ENCODE data around the gene PIK3CD. TPM values are rescaled to one million over a fixed set of nuclear protein-coding genes. Genes with fewer than 3 reads are reported as not detected.
"Not testable (repeated sequence)": the region's sequence is repeated elsewhere in the genome, so short reads cannot be mapped to it uniquely, and the experiment has no call there.

PIK3CD gene
- polyA plus RNA-seq, 4 donors = 1.8 to 16.8 (median 3.6) TPM

DNA sequence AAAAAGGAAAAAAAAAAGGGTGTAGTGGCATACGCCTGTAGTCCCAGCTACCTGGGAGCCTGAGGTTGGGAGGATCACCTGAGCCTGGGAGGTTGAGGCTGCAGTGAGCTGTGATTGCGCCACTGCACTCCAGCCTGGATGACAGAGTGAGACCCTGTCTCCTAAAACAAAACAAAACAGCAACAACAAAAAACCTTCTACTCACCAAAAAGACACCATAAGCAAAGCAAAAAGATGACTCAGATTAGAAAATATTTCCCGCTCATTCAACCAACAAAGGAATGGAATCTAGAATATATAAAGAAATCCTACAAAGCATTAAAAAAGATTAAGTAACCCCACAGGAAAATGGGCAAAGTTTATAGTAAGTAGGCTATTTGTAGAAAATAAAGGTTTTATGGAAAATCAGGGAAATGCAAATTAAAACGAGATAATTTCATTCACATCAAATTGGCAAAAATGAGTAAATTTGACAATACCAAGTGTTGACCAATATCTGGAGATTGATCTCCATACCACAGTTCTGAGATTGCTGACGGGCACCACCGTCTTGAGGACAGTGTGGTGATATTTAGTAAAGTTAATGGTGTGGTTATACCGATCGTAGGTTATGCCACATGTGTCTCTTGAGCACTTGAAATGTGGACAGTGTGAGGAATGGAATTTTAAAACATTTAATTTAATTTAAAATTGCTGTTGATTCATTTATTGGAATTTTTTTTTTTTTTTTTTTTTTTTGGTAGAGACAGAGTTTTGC lies 54.0 kb downstream of the PIK3CD start:
- 88 to 92% (median 91%) methylated on average over 8 of the region's 8 CpGs for WGBS, 3 donors
- Histone ChIP-seq H3K27me3 (ENCODE audit: control insufficient read depth in 3 of 3, insufficient read depth in 3 of 3, low read length in 3 of 3) (no peaks in the 10 kb centered on the region), H3K4me3 (ENCODE audit: low read depth in 1 of 3, low read length in 3 of 3) (no peak overlapping the region), H3K27ac (ENCODE audit: low read depth in 1 of 3, low read length in 2 of 3) (no peak overlapping the region), H3K36me3 (ENCODE audit: control insufficient read depth in 3 of 3, insufficient read depth in 2 of 3, low read depth in 1 of 3, low read length in 3 of 3) (peaks cover 0 to 6% (median 0%) of the 10 kb centered on the region in 3 donors), H3K9me3 (ENCODE audit: control insufficient read depth in 2 of 2, insufficient read depth in 1 of 2, low read depth in 1 of 2, low read length in 1 of 2) (peaks cover 0 to 4% of the 10 kb centered on the region in 2 donors), H3K4me1 (ENCODE audit: control insufficient read depth in 3 of 3, insufficient read depth in 2 of 3, low read depth in 1 of 3, low read length in 2 of 3) (no peaks in the 10 kb centered on the region)
- DNase-seq = no peak
- FAIRE-seq = no peak

DNA sequence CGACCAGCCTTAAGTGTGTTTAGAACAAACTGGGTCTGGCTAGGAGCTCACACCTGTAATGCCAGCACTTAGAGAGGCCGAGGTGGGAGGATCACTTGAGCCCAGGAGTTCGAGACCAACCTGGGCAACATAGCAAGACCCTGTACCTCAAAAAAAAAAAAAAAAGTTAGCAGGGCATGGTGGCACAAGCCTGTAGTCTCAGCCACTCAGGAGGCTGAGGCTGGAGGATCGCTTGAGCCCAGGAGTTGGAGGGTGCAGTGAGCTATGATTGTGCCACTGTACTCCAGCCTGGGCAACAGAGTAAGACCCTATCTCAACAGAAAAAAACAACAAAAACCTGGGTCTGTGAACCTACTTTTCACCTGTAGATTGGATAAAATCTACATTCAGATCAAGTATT lies 54.6 kb downstream of the PIK3CD start:
- H3K27me3 ChIP-seq (ENCODE audit: control insufficient read depth in 3 of 3, insufficient read depth in 3 of 3, low read length in 3 of 3) = no peaks in the 10 kb centered on the region
- peaks cover 0 to 6% (median 0%) of the 10 kb centered on the region in 3 donors for H3K36me3 ChIP-seq (ENCODE audit: control insufficient read depth in 3 of 3, insufficient read depth in 2 of 3, low read depth in 1 of 3, low read length in 3 of 3)
- FAIRE-seq (no peak), DNase-seq (no peak)
- peaks cover 0 to 4% of the 10 kb centered on the region in 2 donors for H3K9me3 ChIP-seq (ENCODE audit: control insufficient read depth in 2 of 2, insufficient read depth in 1 of 2, low read depth in 1 of 2, low read length in 1 of 2)
- WGBS, 3 donors = 93 to 95% (median 95%) methylated on average over 4 of the region's 4 CpGs
- no peaks in the 10 kb centered on the region for H3K4me1 ChIP-seq (ENCODE audit: control insufficient read depth in 3 of 3, insufficient read depth in 2 of 3, low read depth in 1 of 3, low read length in 2 of 3)
- H3K4me3 ChIP-seq (ENCODE audit: low read depth in 1 of 3, low read length in 3 of 3) = no peak overlapping the region
- H3K27ac ChIP-seq (ENCODE audit: low read depth in 1 of 3, low read length in 2 of 3) = no peak overlapping the region

DNA sequence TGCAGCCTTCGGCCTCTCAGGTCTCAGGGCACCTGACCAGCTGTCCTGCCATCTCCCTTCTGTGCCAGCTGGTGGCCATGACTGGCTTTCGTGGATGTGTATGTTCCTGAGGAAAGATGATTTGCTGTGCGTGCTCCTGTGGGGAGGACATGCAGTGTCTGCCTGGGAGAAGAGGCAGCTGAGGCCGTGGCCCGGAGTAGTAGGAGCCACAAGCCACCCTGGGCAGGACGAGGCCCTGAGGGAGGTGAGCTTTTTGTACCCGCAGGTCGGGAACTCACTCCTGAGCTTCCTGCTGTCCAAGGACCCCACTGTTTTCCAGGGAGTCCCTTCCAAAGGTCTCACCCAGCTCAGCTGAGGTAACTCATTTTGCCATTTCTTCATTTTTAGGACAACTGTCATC lies 58.5 kb downstream of the PIK3CD start:
- FAIRE-seq (no peak), DNase-seq (no peak)
- 90 to 94% (median 92%) methylated on average over 8 of the region's 8 CpGs for WGBS, 3 donors
- Histone ChIP-seq H3K36me3 (ENCODE audit: control insufficient read depth in 3 of 3, insufficient read depth in 2 of 3, low read depth in 1 of 3, low read length in 3 of 3) (peaks cover 0 to 8% (median 0%) of the 10 kb centered on the region in 3 donors), H3K9me3 (ENCODE audit: control insufficient read depth in 2 of 2, insufficient read depth in 1 of 2, low read depth in 1 of 2, low read length in 1 of 2) (no peaks in the 10 kb centered on the region), H3K27ac (ENCODE audit: low read depth in 1 of 3, low read length in 2 of 3) (no peak overlapping the region), H3K27me3 (ENCODE audit: control insufficient read depth in 3 of 3, insufficient read depth in 3 of 3, low read length in 3 of 3) (no peaks in the 10 kb centered on the region), H3K4me1 (ENCODE audit: control insufficient read depth in 3 of 3, insufficient read depth in 2 of 3, low read depth in 1 of 3, low read length in 2 of 3) (no peaks in the 10 kb centered on the region), H3K4me3 (ENCODE audit: low read depth in 1 of 3, low read length in 3 of 3) (no peak overlapping the region)

DNA sequence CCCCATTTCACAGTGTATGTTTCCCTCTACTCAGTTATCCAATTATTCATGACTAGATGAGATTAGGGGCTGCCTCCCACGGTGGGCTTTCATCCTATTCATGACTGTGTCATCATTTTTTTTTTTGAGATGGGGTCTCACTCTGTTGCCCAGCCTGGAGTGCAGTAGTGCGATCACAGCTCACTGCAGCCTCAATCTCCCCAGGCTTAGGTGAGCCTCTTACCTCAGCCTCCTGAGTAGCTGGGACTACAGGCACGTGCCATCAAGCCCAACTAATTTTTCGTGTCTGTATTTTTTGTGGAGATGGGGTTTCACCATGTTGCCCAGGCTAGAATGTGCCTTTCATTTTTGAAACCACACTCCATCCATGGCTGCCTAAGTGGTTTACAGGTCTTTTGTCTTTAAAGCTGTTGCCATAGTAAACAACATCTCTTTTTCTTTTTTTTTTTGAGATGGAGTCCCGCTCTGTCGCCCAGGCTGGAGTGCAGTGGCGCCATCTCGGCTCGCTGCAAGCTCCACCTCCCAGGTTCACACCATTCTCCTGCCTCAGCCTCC lies 60.0 kb downstream of the PIK3CD start:
- H3K9me3 ChIP-seq (ENCODE audit: control insufficient read depth in 2 of 2, insufficient read depth in 1 of 2, low read depth in 1 of 2, low read length in 1 of 2) = no peaks in the 10 kb centered on the region
- H3K36me3 ChIP-seq (ENCODE audit: control insufficient read depth in 3 of 3, insufficient read depth in 2 of 3, low read depth in 1 of 3, low read length in 3 of 3) = peaks cover 0 to 23% (median 0%) of the 10 kb centered on the region in 3 donors
- no peak overlapping the region for H3K4me3 ChIP-seq (ENCODE audit: low read depth in 1 of 3, low read length in 3 of 3)
- 82 to 89% (median 87%) methylated on average over 9 of the region's 9 CpGs for WGBS, 3 donors
- DNase-seq (no peak), FAIRE-seq (no peak)
- no peaks in the 10 kb centered on the region for H3K27me3 ChIP-seq (ENCODE audit: control insufficient read depth in 3 of 3, insufficient read depth in 3 of 3, low read length in 3 of 3)
- no peaks in the 10 kb centered on the region for H3K4me1 ChIP-seq (ENCODE audit: control insufficient read depth in 3 of 3, insufficient read depth in 2 of 3, low read depth in 1 of 3, low read length in 2 of 3)
- H3K27ac ChIP-seq (ENCODE audit: low read depth in 1 of 3, low read length in 2 of 3) = no peak overlapping the region

DNA sequence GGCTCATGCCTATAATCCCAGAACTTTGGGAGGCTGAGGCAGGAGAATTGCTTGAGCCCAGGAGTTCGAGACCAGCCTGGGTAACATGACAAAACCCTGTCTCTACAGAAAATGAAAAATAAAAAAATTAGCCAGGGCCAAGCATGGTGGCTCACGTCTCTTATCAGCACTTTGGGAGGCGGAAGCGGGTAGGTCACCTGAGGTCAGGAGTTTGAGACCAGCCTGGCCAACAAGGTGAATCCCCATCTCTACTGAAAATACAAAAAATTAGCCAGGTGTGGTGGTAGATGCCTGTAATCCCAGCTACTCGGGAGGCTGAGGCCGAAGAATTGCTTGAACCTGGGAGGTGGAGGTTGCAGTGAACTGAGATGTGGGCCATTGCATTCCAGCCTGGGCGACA lies 61.2 kb downstream of the PIK3CD start:
- WGBS, 3 donors = 90 to 96% (median 90%) methylated on average over 7 of the region's 7 CpGs
- not testable (repeated sequence) for H3K9me3 ChIP-seq (ENCODE audit: control insufficient read depth in 2 of 2, insufficient read depth in 1 of 2, low read depth in 1 of 2, low read length in 1 of 2); H3K27ac ChIP-seq (ENCODE audit: low read depth in 1 of 3, low read length in 2 of 3); H3K4me1 ChIP-seq (ENCODE audit: control insufficient read depth in 3 of 3, insufficient read depth in 2 of 3, low read depth in 1 of 3, low read length in 2 of 3); H3K4me3 ChIP-seq (ENCODE audit: low read depth in 1 of 3, low read length in 3 of 3); DNase-seq; FAIRE-seq; H3K27me3 ChIP-seq (ENCODE audit: control insufficient read depth in 3 of 3, insufficient read depth in 3 of 3, low read length in 3 of 3)
- peaks cover 0 to 24% (median 0%) of the 10 kb centered on the region in 3 donors for H3K36me3 ChIP-seq (ENCODE audit: control insufficient read depth in 3 of 3, insufficient read depth in 2 of 3, low read depth in 1 of 3, low read length in 3 of 3)

DNA sequence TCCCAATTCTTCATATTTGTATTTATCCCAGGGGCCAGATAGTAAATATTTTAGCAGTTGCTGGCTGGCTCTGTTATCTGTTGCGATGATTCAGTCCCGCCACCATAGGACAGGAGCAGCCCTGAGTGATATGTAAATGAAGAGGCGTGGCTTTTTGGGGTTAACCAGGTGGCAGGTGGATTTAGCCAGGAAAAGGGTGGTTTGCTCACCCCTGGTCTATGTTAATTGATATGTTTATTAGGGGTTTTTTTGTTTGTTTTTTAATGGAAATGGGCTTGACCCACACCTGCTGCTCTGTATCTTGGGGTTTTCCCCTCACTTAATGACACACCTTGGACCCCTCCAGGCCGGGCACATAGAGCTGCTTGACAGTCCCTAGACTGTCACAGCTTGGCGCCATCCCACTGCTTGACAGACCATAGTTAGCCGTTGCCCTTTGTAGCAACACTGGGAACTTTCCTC lies 62.8 kb downstream of the PIK3CD start:
- peaks cover 0 to 17% (median 0%) of the 10 kb centered on the region in 3 donors for H3K4me1 ChIP-seq (ENCODE audit: control insufficient read depth in 3 of 3, insufficient read depth in 2 of 3, low read depth in 1 of 3, low read length in 2 of 3)
- DNase-seq (no peak), FAIRE-seq (no peak)
- H3K9me3 ChIP-seq (ENCODE audit: control insufficient read depth in 2 of 2, insufficient read depth in 1 of 2, low read depth in 1 of 2, low read length in 1 of 2) = no peaks in the 10 kb centered on the region
- H3K27me3 ChIP-seq (ENCODE audit: control insufficient read depth in 3 of 3, insufficient read depth in 3 of 3, low read length in 3 of 3) = no peaks in the 10 kb centered on the region
- no peak overlapping the region for H3K27ac ChIP-seq (ENCODE audit: low read depth in 1 of 3, low read length in 2 of 3)
- WGBS, 3 donors = 44 to 50% (median 47%) methylated on average over 6 of the region's 6 CpGs
- peaks cover 0 to 36% (median 0%) of the 10 kb centered on the region in 3 donors for H3K36me3 ChIP-seq (ENCODE audit: control insufficient read depth in 3 of 3, insufficient read depth in 2 of 3, low read depth in 1 of 3, low read length in 3 of 3)
- no peak overlapping the region for H3K4me3 ChIP-seq (ENCODE audit: low read depth in 1 of 3, low read length in 3 of 3)

DNA sequence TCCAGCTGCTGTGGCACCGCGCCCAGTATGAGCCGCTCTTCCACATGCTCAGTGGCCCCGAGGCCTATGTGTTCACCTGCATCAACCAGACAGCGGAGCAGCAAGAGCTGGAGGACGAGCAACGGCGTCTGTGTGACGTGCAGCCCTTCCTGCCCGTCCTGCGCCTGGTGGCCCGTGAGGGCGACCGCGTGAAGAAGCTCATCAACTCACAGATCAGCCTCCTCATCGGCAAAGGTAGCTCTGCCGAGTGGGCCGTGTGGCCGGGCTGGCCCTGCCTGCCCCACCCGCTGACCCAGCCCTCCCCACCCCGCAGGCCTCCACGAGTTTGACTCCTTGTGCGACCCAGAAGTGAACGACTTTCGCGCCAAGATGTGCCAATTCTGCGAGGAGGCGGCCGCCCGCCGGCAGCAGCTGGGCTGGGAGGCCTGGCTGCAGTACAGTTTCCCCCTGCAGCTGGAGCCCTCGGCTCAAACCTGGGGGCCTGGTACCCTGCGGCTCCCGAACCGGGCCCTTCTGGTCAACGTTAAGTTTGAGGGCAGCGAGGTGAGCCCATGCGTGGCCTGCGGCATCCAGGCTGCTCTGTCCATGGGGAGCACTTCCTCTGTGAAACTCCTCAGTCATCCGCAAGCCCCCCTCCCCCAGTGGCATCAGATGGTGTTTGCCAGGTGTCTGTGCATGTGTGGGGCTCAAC lies 64.2 kb downstream of the PIK3CD start:
- WGBS, 3 donors = 78 to 84% (median 81%) methylated on average over 37 to 40 of the region's 40 CpGs
- DNase-seq = peak in 1 of 2 donors; percentile 26
- Histone ChIP-seq H3K27me3 (ENCODE audit: control insufficient read depth in 3 of 3, insufficient read depth in 3 of 3, low read length in 3 of 3) (no peaks in the 10 kb centered on the region), H3K27ac (ENCODE audit: low read depth in 1 of 3, low read length in 2 of 3) (peak overlapping the region in 2 of 3 donors; percentile 14 to 75), H3K36me3 (ENCODE audit: control insufficient read depth in 3 of 3, insufficient read depth in 2 of 3, low read depth in 1 of 3, low read length in 3 of 3) (peaks cover 0 to 43% (median 0%) of the 10 kb centered on the region in 3 donors), H3K4me1 (ENCODE audit: control insufficient read depth in 3 of 3, insufficient read depth in 2 of 3, low read depth in 1 of 3, low read length in 2 of 3) (peaks cover 0 to 17% (median 0%) of the 10 kb centered on the region in 3 donors), H3K9me3 (ENCODE audit: control insufficient read depth in 2 of 2, insufficient read depth in 1 of 2, low read depth in 1 of 2, low read length in 1 of 2) (no peaks in the 10 kb centered on the region), H3K4me3 (ENCODE audit: low read depth in 1 of 3, low read length in 3 of 3) (peak overlapping the region in 1 of 3 donors; percentile 35)
- FAIRE-seq = no peak

DNA sequence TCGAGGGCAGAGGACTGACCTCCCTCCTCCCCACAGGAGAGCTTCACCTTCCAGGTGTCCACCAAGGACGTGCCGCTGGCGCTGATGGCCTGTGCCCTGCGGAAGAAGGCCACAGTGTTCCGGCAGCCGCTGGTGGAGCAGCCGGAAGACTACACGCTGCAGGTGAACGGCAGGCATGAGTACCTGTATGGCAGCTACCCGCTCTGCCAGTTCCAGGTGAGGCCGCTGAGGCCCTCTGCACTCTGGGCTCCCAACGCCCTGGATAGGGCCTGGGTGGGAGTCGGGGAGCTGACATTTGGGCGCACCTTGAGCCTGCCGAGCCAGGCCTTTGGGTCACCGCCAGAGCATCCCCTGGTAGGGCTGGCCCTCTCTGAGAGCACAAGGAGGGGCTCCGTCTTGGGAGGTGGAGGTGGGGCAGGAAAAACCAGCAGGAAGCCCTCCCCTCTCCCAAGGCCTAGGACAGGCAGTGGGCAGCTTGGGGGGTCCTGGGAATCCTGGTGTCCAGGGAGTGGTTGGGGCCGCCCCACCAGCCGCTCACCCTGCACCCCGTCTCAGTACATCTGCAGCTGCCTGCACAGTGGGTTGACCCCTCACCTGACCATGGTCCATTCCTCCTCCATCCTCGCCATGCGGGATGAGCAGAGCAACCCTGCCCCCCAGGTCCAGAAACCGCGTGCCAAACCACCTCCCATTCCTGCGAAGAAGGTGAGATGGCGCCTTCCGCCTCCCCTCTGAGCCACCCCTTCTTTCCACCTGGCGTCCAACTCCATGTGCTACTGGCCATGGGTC lies 65.1 kb downstream of the PIK3CD start:
- FAIRE-seq = no peak

More for the DNA sequence above, 65.1 kb downstream of the PIK3CD start:
- H3K36me3 ChIP-seq (ENCODE audit: control insufficient read depth in 3 of 3, insufficient read depth in 2 of 3, low read depth in 1 of 3, low read length in 3 of 3) = peaks cover 0 to 52% (median 0%) of the 10 kb centered on the region in 3 donors
- peak overlapping the region; percentile 27 to 75 (median 65) for H3K27ac ChIP-seq (ENCODE audit: low read depth in 1 of 3, low read length in 2 of 3)
- H3K4me3 ChIP-seq (ENCODE audit: low read depth in 1 of 3, low read length in 3 of 3) = peak overlapping the region in 2 of 3 donors; percentile 35 to 42
- no peak for DNase-seq
- peaks cover 0 to 17% (median 0%) of the 10 kb centered on the region in 3 donors for H3K4me1 ChIP-seq (ENCODE audit: control insufficient read depth in 3 of 3, insufficient read depth in 2 of 3, low read depth in 1 of 3, low read length in 2 of 3)
- H3K27me3 ChIP-seq (ENCODE audit: control insufficient read depth in 3 of 3, insufficient read depth in 3 of 3, low read length in 3 of 3) = no peaks in the 10 kb centered on the region
- no peaks in the 10 kb centered on the region for H3K9me3 ChIP-seq (ENCODE audit: control insufficient read depth in 2 of 2, insufficient read depth in 1 of 2, low read depth in 1 of 2, low read length in 1 of 2)
- WGBS, 3 donors = 79 to 86% (median 85%) methylated on average over 28 to 29 of the region's 29 CpGs

Data from small intestine (tissue), 7 donors.